ENCODE measurements around the gene BCL11A.

BCL11A gene

GRCh38 chr2:60438653-60439052 is 114.8 kb downstream of the BCL11A start:
- no peaks in the 10 kb centered on the region for H3K27me3 ChIP-seq (ENCODE audit: insufficient read depth, low read depth, severe bottlenecking)
- H3K27ac ChIP-seq = no peak overlapping the region
- H3K36me3 ChIP-seq = no peaks in the 10 kb centered on the region
- no peaks in the 10 kb centered on the region for H3K9me3 ChIP-seq (ENCODE audit: severe bottlenecking)
- no peak for DNase-seq
- no peak for TF ChIP-seq CTCF (IDR thresholded peaks at IDR 0.05; ENCODE audit: low read depth, low read length)
- H3K4me3 ChIP-seq (ENCODE audit: low read depth, low read length) = no peak overlapping the region

- no peak for DNase-seq
- TF ChIP-seq CTCF (IDR thresholded peaks at IDR 0.05; ENCODE audit: low read depth, low read length) = no peak
Observed at GRCh38 chr2:60438131-60438530, 115.3 kb downstream of the BCL11A start.

GRCh38 chr2:60437080-60437696 is 116.3 kb downstream of the BCL11A start:
- H3K4me3 ChIP-seq (ENCODE audit: low read depth, low read length) = no peak overlapping the region
- no peaks in the 10 kb centered on the region for H3K36me3 ChIP-seq
- H3K9me3 ChIP-seq (ENCODE audit: severe bottlenecking) = no peaks in the 10 kb centered on the region
- no peak overlapping the region for H3K27ac ChIP-seq
- TF ChIP-seq CTCF (IDR thresholded peaks at IDR 0.05; ENCODE audit: low read depth, low read length) = no peak
- no peaks in the 10 kb centered on the region for H3K27me3 ChIP-seq (ENCODE audit: insufficient read depth, low read depth, severe bottlenecking)
- no peak for DNase-seq

More at GRCh38 chr2:60438131-60438530, 115.3 kb downstream of the BCL11A start:
- Histone ChIP-seq H3K9me3 (ENCODE audit: severe bottlenecking) (no peaks in the 10 kb centered on the region), H3K36me3 (no peaks in the 10 kb centered on the region), H3K4me3 (ENCODE audit: low read depth, low read length) (no peak overlapping the region), H3K27me3 (ENCODE audit: insufficient read depth, low read depth, severe bottlenecking) (no peaks in the 10 kb centered on the region), H3K27ac (no peak overlapping the region)

- Histone ChIP-seq H3K27ac (no peak overlapping the region), H3K9me3 (ENCODE audit: severe bottlenecking) (no peaks in the 10 kb centered on the region), H3K4me3 (ENCODE audit: low read depth, low read length) (no peak overlapping the region), H3K36me3 (no peaks in the 10 kb centered on the region), H3K27me3 (ENCODE audit: insufficient read depth, low read depth, severe bottlenecking) (no peaks in the 10 kb centered on the region)
- TF ChIP-seq CTCF (IDR thresholded peaks at IDR 0.05; ENCODE audit: low read depth, low read length) = no peak
- no peak for DNase-seq
Observed at GRCh38 chr2:60433018-60433596, 120.3 kb downstream of the BCL11A start.

- Histone ChIP-seq H3K27me3 (ENCODE audit: insufficient read depth, low read depth, severe bottlenecking) (no peaks in the 10 kb centered on the region), H3K36me3 (no peaks in the 10 kb centered on the region), H3K9me3 (ENCODE audit: severe bottlenecking) (no peaks in the 10 kb centered on the region), H3K4me3 (ENCODE audit: low read depth, low read length) (no peak overlapping the region), H3K27ac (no peak overlapping the region)
- TF ChIP-seq CTCF (IDR thresholded peaks at IDR 0.05; ENCODE audit: low read depth, low read length) = no peak
- no peak for DNase-seq
Observed at GRCh38 chr2:60432035-60432601, 121.3 kb downstream of the BCL11A start.

All from WERI-Rb-1 (cell line).